ENCODE results near the gene PAPPA2.

Gene PAPPA2

DNA sequence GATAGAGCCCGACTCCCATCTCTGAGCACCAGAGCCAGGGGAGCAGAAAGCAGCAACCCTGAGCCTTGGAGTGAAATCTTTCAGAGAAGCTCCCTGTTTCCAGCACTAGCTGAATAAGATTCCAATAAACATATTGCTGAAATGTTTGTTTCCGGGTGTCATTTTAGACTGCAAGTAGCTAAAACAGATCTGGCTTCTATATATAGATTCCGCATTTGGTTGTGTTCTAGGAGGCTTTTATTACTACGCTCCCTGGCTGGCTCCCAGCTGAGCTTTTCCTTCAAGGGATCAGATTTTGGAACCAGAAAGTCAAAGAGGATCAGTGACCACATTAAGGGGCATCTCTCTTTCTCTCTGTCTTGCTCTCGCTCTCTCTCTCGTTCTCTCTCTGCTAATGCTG, 88.2 kb downstream of the PAPPA2 start:
- H3K4me3 ChIP-seq (ENCODE audit: low read depth, low read length) = no peak overlapping the region
- TF ChIP-seq, protein P1, sequence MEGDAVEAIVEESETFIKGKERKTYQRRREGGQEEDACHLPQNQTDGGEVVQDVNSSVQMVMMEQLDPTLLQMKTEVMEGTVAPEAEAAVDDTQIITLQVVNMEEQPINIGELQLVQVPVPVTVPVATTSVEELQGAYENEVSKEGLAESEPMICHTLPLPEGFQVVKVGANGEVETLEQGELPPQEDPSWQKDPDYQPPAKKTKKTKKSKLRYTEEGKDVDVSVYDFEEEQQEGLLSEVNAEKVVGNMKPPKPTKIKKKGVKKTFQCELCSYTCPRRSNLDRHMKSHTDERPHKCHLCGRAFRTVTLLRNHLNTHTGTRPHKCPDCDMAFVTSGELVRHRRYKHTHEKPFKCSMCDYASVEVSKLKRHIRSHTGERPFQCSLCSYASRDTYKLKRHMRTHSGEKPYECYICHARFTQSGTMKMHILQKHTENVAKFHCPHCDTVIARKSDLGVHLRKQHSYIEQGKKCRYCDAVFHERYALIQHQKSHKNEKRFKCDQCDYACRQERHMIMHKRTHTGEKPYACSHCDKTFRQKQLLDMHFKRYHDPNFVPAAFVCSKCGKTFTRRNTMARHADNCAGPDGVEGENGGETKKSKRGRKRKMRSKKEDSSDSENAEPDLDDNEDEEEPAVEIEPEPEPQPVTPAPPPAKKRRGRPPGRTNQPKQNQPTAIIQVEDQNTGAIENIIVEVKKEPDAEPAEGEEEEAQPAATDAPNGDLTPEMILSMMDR (IDR thresholded peaks at IDR 0.05; ENCODE audit: borderline replicate concordance, insufficient read depth, low read depth, low read length) = no peak

DNA sequence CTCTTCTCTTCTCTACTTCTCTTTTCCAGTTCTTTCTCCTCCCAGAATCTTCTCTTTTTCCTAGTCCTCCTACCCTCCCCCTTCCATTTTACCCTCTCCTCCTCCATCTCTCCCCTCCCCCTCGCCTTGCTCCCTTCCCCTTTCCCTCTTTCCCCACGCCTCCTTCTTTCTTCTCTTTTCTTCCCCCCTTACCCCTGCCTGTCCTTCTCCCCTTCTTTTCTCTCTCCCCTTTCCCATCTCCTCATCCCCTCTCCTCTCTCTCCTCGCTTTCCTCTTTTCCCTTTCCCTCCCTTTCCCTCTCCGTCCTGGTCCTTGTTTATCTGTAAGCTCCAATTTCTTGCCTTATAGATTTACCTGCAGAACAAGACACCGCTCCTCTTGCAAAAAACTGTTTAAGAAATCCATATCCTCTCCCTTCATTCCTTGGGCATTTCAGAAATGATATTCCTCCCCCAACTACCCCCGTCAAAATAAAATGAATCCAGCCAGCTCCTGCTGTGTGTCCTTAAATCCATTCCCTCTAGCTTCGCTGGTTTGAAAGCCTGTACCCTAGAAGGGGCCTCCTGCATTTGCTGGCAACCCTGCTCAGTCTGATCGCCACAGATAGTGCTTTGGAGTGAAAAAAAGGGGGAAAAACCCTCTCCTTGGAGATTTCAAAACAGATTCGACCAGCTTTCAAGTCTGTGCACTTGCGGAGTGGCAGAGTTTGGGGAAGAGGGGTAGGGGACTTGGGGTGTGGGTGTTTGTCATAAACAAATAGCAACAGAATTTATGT, 89.4 kb downstream of the PAPPA2 start:
- H3K4me3 ChIP-seq (ENCODE audit: low read depth, low read length) = no peak overlapping the region
- TF ChIP-seq, protein P1 (IDR thresholded peaks at IDR 0.05; ENCODE audit: borderline replicate concordance, insufficient read depth, low read depth, low read length) = no peak

DNA sequence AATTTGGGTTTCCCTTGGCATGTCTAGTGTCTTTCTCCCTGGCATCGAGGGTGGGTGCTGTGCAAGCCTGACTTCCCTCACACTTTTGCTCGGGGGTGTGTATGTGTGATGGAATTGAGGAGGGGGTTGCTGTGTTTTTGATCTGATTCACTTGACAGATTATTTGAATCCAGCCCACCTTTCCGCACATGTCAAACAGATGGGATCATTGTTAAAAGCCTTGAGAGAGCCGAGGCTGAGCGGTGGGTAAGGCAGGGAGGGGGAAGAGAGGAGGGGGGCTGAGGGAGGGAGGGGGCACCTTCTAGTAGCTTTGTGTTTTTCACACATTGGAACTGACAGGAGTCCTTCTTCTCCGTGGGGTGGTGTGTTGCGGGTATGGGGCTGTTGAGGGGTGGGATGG, 90.0 kb downstream of the PAPPA2 start:
- TF ChIP-seq, protein P1 (IDR thresholded peaks at IDR 0.05; ENCODE audit: borderline replicate concordance, insufficient read depth, low read depth, low read length) = no peak
- no peak overlapping the region for H3K4me3 ChIP-seq (ENCODE audit: low read depth, low read length)

DNA sequence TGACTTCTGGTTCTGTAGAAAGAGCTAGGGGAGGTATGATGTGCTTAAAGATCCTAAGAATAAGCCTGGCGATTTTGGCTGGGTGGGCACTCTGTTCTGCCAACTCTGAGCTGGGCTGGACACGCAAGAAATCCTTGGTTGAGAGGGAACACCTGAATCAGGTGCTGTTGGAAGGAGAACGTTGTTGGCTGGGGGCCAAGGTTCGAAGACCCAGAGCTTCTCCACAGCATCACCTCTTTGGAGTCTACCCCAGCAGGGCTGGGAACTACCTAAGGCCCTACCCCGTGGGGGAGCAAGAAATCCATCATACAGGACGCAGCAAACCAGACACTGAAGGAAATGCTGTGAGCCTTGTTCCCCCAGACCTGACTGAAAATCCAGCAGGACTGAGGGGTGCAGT, 93.3 kb downstream of the PAPPA2 start:
- no peak overlapping the region for H3K4me3 ChIP-seq (ENCODE audit: low read depth, low read length)
- TF ChIP-seq, protein P1 (IDR thresholded peaks at IDR 0.05; ENCODE audit: borderline replicate concordance, insufficient read depth, low read depth, low read length) = no peak

DNA sequence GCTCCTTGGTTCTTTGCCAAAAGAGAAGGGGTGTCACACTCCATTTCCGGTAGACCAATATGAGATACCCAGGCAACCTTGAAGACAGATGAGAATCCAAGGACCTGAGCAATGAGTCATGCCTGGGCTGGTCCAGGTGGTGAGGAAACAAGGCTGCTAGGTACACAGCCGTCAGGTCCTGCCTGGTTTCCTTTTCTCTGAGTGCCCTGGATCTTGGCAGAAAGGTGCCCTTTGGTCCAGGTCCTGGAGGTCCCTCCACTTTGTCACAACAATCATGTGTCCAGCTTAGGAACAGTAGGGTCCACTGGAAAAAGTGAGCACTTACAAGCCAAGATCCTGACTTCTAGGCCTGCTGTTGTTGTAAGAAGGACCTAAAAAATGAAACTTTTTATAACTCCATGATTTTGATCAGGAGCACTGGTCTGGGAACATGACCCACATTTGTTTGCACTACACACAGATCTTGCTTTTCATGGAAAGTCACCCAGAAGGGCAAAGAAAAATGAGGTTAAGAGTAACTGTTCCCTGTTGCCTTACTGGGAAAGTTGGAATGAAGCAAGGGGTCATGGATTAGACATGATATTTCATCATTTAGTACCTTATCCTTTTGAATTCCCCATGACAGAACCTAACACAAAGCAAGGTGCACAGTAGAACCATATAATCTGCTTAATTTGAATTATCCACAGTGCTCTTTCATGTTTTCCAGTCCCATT, 94.7 kb downstream of the PAPPA2 start:
- H3K4me3 ChIP-seq (ENCODE audit: low read depth, low read length) = no peak overlapping the region
- TF ChIP-seq, protein P1 (IDR thresholded peaks at IDR 0.05; ENCODE audit: borderline replicate concordance, insufficient read depth, low read depth, low read length) = no peak

DNA sequence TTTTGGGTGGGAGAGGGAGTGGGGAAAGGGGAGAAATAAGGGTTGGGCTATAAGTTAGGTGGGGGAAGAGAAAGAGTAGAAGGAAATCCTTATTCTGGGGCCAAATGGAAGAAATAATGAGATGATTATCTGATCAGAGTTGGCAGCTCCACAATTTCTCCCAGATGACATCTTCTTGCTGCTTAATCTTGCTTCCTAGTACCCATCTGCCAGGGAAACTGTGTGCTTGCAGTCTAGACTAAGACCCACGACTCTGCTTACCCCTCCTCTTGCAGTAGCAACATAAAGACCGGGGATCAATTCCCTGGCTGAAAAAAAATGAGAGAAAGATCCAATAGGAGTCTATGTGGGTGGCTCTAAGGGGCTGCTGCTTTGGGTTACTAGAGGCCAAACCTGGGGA, 95.6 kb downstream of the PAPPA2 start:
- TF ChIP-seq, protein P1 (IDR thresholded peaks at IDR 0.05; ENCODE audit: borderline replicate concordance, insufficient read depth, low read depth, low read length) = no peak
- no peak overlapping the region for H3K4me3 ChIP-seq (ENCODE audit: low read depth, low read length)

DNA sequence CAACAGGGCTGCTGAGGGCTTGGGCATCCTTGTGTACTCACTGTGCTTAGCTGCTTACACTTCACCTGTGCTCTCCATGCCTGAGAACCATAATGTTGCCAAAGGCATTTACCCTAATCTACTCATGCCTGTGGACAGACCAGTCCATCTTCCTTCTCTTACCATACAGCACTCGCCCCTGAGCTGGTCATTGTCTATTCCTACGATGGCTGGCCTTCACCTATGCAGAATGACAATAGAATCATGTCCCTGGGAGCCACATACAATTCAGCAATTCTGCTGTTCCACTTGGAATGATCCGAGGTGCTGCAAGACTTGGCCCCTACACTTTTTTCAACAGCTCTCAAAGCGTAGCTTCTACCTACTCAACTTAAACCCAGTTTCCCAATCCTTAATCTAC, 96.5 kb downstream of the PAPPA2 start:
- TF ChIP-seq, protein P1 (IDR thresholded peaks at IDR 0.05; ENCODE audit: borderline replicate concordance, insufficient read depth, low read depth, low read length) = no peak

More for the DNA sequence above, 96.5 kb downstream of the PAPPA2 start:
- no peak overlapping the region for H3K4me3 ChIP-seq (ENCODE audit: low read depth, low read length)

Measured in GM12875 (cell line).